ENCODE data around the gene FNDC8.
"Not testable (repeated sequence)": the region's sequence is repeated elsewhere in the genome, so short reads cannot be mapped to it uniquely, and the experiment has no call there.

- TF ChIP-seq USF2 (CRISPR knock-in tag; IDR thresholded peaks at IDR 0.05); CTCF (IDR thresholded peaks at IDR 0.05); NFATC4 (CRISPR knock-in tag; IDR thresholded peaks at IDR 0.05); TEAD1 (CRISPR knock-in tag; IDR thresholded peaks at IDR 0.05); SMAD4 (CRISPR knock-in tag; IDR thresholded peaks at IDR 0.05); ATF2 (CRISPR knock-in tag; IDR thresholded peaks at IDR 0.05; ENCODE audit: borderline replicate concordance, low read depth): not testable (repeated sequence)
These were observed 29.7 kb downstream of the FNDC8 start for GRCh38 chr17:35151080-35151479.
